GM12878 (cell line): ENCODE data around the gene KIF21A. TPM values are rescaled to one million over a fixed set of nuclear protein-coding genes. Genes with fewer than 3 reads are reported as not detected.
A peak's percentile ranks its signal among the peaks of the same experiment; 100 is the strongest.

ENCODE experiments used
- ATAC-seq: fragments of 200-7000 bp; cut with Tn5 transposase; 3 replicates; pipeline ENCODE4 v1.9.1; 2020; ENCODE audit warnings: mild to moderate bottlenecking, moderate library complexity
- BruUV-seq: library from RNA; stranded (reverse); fragments of 400-500 nt; replicated peaks from 2 replicates; lab custom pipeline; 2021; lab: Mats Ljungman, UMichigan
- CTCF ChIA-PET: fragments of 300-600 bp; sonication (Branson Sonifier 250); formaldehyde crosslinking; extraction: SDS; loops from one replicate; lab custom pipeline; 2021; ENCODE audit warnings: inconsistent platforms; lab: Yijun Ruan, JAX
- POLR2A ChIA-PET: fragments of 350-600 bp; formaldehyde crosslinking; extraction: SDS; loops from one replicate; lab custom pipeline; 2021; ENCODE audit warnings: inconsistent platforms; lab: Charles Lee
- RAD21 ChIA-PET: fragments of 300-600 bp; sonication (Branson Sonifier 250); formaldehyde crosslinking; loops from one replicate; lab custom pipeline; 2023; ENCODE audit warnings: antibody characterized with exemption; ENCODE audit not compliant: unreplicated experiment; lab: Charles Lee
- SMC1A ChIA-PET: fragments of 300-600 bp; sonication (Branson Sonifier 250); formaldehyde crosslinking; loops from one replicate; lab custom pipeline; 2023; ENCODE audit not compliant: unreplicated experiment, uncharacterized antibody; lab: Charles Lee
- DNase-seq: peaks from one replicate; pipeline ENCODE4 v3.0.0-alpha.2; 2011; ENCODE audit warnings: low read depth, low spot score
- FAIRE-seq: peaks from 3 replicates; lab custom pipeline; 2011; peaks lifted over from hg19 to GRCh38; lab: Jason Lieb, UNC
- H2AFZ ChIP-seq: 2 replicates; pipeline ENCODE4 v1.6.0; 2011; ENCODE audit warnings: low read depth, low read length, control low read depth; ENCODE audit not compliant: control insufficient read depth
- H3K27ac ChIP-seq: 2 replicates; pipeline ENCODE4 v1.5.1; 2011; ENCODE audit warnings: control low read depth; ENCODE audit not compliant: control insufficient read depth, insufficient read depth
- H3K27me3 ChIP-seq, 2 experiments: replicated peaks in 1 of 2; 2 replicates each; pipeline versions ENCODE4 v1.6.0 to v1.6.1; 2011; ENCODE audit warnings: low read length in 1 of 2; ENCODE audit not compliant: control insufficient read depth in 2 of 2, insufficient read depth in 2 of 2
- H3K36me3 ChIP-seq, 2 experiments: 2 replicates each; pipeline ENCODE4 v1.5.1; 2011; ENCODE audit warnings: low read length in 1 of 2; ENCODE audit not compliant: control insufficient read depth in 2 of 2, insufficient read depth in 2 of 2
- H3K4me1 ChIP-seq: 2 replicates; pipeline ENCODE4 v1.6.1; 2011; ENCODE audit warnings: mild to moderate bottlenecking, low read length, moderate library complexity, mixed read lengths; ENCODE audit not compliant: control insufficient read depth, insufficient read depth
- H3K4me2 ChIP-seq: 2 replicates; pipeline ENCODE4 v1.6.0; 2011; ENCODE audit warnings: control low read depth; ENCODE audit not compliant: control insufficient read depth, insufficient read depth
- H3K4me3 ChIP-seq: fragments of 200-600 bp; sonication (generic); 2 replicates; pipeline ENCODE4 v1.5.1; 2016
- H3K79me2 ChIP-seq: 2 replicates; pipeline ENCODE4 v1.6.0; 2011; ENCODE audit warnings: low read length; ENCODE audit not compliant: control insufficient read depth, insufficient read depth
- H3K9ac ChIP-seq: 2 replicates; pipeline ENCODE4 v1.8.0; 2011; ENCODE audit warnings: low read length, control low read depth, mixed read lengths; ENCODE audit not compliant: control insufficient read depth, insufficient read depth
- H3K9me3 ChIP-seq: replicated peaks from 3 replicates; pipeline ENCODE4 v1.5.1; 2011; ENCODE audit warnings: mild to moderate bottlenecking, low read length; ENCODE audit not compliant: control insufficient read depth, insufficient read depth
- H4K20me1 ChIP-seq: 2 replicates; pipeline ENCODE4 v1.6.0; 2011; ENCODE audit not compliant: control insufficient read depth, insufficient read depth
- CREM ChIP-seq: IDR thresholded peaks from 2 replicates; pipeline ENCODE4 v1.6.1; 2014; ENCODE audit warnings: antibody characterized with exemption, low read depth
- RUNX3 ChIP-seq: IDR thresholded peaks from 2 replicates; pipeline ENCODE4 v1.6.1; 2012; ENCODE audit warnings: low read length, inconsistent platforms
- ZBED1 ChIP-seq: IDR thresholded peaks from 2 replicates; pipeline ENCODE4 v1.6.1; 2016; ENCODE audit warnings: borderline replicate concordance
- ZNF24 ChIP-seq: fragments of 450-650 bp; IDR thresholded peaks from 2 replicates; pipeline ENCODE4 v1.6.1; 2017; ENCODE audit warnings: antibody characterized with exemption, mild to moderate bottlenecking
- ZZZ3 ChIP-seq: IDR thresholded peaks from 2 replicates; pipeline ENCODE4 v1.6.1; 2011; ENCODE audit warnings: low read depth; ENCODE audit not compliant: control insufficient read depth, insufficient read length
- WGBS: methylation state at CpG from one replicate; pipeline ENCODE4 v1.1.6; 2016; ENCODE audit warnings: low lambda C conversion rate; ENCODE audit not compliant: insufficient replicate concordance, insufficient coverage; ENCODE audit errors: missing lambda C conversion rate; 5-methylcytosine and 5-hydroxymethylcytosine counted together
- in situ Hi-C: fragments of 300-500 bp; cut with MboI; formaldehyde crosslinking; loops from 9 replicates; pipeline ENCODE4 v1.14.3; 2018; ENCODE audit warnings: mixed read lengths
- intact Hi-C: fragments of 100-400 bp; cut with micrococcal nuclease; formaldehyde crosslinking; loops from one replicate; pipeline ENCODE4 v1.14.2; 2022; ENCODE audit not compliant: unreplicated experiment
- polyA plus RNA-seq, 11 experiments: library from polyadenylated mRNA; depleted of rRNA in 4 of 11; unstranded in 6 of 11; stranded (reverse) in 5 of 11; fragments of >200 nt; fragmentation: Nextera tagmentation in 4 of 11; fragmentation: Illumina TruSeq in 1 of 11; extraction: Ambion mirVana in 4 of 11; extraction: Trizol in 1 of 11; gene quantifications; 1 replicate in 1 of 11; 2 replicates in 10 of 11; pipeline versions ENCODE4 v1.2.1 to v1.2.3, GENCODE V29; 2011 to 2016; ENCODE audit warnings: inconsistent platforms in 2 of 11, missing spikeins in 2 of 11, low read depth in 1 of 11
- total RNA-seq, 4 experiments: library from RNA; depleted of rRNA in 3 of 4; stranded (reverse); fragments of >200 nt in 3 of 4; fragmentation: Illumina TruSeq in 1 of 4; extraction: Trizol in 1 of 4; gene quantifications; 2 replicates each; pipeline versions ENCODE4 v1.2.1 to v1.2.3, GENCODE V29; 2013 to 2021
- TF ChIP-seq, protein P1 (sequence below): fragments of 450-650 bp; IDR thresholded peaks from 2 replicates; pipeline ENCODE4 v1.6.1; 2017; ENCODE audit warnings: mild to moderate bottlenecking, moderate library complexity

KIF21A gene
- total and polyA plus RNA-seq, 10 of the 15 experiments (the other 5 are each of a cell fraction or from before 2014, with no cell fraction given): 21.3 to 42.1 (median 24.5) TPM

DNA sequence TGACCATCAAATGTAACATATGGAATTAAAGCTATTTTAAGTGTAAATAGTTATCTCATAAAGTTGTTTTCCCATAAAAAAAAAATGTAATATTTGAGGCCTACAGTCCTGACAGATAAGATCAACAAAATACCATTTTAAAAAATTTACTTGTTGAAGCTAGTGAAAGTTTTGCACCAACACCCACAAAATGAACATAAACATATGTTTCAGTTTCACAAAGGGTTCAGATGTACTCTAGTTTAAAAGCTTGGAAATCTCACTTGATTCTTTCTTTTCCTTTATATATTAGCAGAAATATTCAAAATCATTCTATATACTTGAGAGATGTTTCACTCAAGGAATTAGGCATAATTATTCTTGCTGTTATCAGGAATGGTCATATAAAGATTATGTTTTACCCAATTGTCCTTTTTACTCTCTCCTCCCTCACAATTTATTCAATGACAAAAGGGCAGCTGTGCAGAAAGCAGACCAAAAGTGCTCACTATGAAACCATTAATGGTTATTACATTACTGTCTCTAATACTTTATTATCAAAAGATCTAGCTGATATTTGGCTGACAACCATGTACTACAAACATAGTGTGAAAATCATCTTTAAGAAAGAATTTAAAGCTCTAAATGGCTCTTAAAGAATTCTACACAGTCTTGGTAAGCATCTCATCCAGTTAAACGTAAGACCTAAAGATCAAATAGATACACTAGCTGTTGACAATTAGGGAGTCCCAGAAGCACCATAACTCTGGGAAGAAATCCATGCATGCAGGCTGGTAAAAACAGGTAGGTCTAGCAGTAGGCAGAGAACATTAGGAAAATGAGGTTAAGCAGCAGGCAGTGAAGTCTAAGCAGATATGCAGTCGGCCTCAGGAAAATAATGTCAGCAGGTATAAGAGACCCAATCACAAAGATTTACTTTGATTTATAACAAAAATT lies 28.8 kb downstream of the KIF21A start:
- WGBS: 100% methylated on average over 2 of the region's 2 CpGs
- Histone ChIP-seq H3K4me3 (no peak overlapping the region), H3K9ac (no peak overlapping the region), H4K20me1 (no peaks in the 10 kb centered on the region), H3K27ac (no peak overlapping the region), H3K4me1 (peaks cover 9% of the 10 kb centered on the region), H2AFZ (no peak overlapping the region), H3K27me3 (no peaks in the 10 kb centered on the region), H3K79me2 (peaks cover 3% of the 10 kb centered on the region), H3K4me2 (peak overlapping the region; percentile 52; the same call in 1 of the 2 replicates), H3K9me3 (no peaks in the 10 kb centered on the region)
- DNase-seq (no peak), FAIRE-seq (no peak), ATAC-seq (peak; percentile 64)
- ChIA-PET POLR2A (interaction anchor here (0.9 to 1.2 kb wide), 3 partner anchors 10 to 26 kb away, joined by 3 to 4 read pairs (median 3); no protein-coding TSS in a partner anchor), CTCF (interaction anchor here (1.0 to 1.6 kb wide), 5 partner anchors 9 to 66 kb away, joined by 3 to 5 read pairs (median 3); no protein-coding TSS in a partner anchor), SMC1A (interaction anchor here (0.8 to 1.7 kb wide), 10 partner anchors 8 to 73 kb away, joined by 3 to 8 read pairs (median 4); no protein-coding TSS in a partner anchor), RAD21 (interaction anchor here (0.5 to 1.5 kb wide), 4 partner anchors 10 to 41 kb away, joined by 3 to 5 read pairs (median 4); no protein-coding TSS in a partner anchor)
- intact Hi-C loops (no loop called here), in situ Hi-C loops (no loop called here)
- BruUV-seq: no TSS peak
- TF ChIP-seq CREM (no peak), ZBED1 (no peak), ZZZ3 (no peak), RUNX3 (peak; percentile 4; the same call in 1 of the 2 replicates), ZNF24 (no peak)
- TF ChIP-seq, all 136 proteins: peak for 1
- H3K36me3 ChIP-seq: no peaks in the 10 kb centered on the region

DNA sequence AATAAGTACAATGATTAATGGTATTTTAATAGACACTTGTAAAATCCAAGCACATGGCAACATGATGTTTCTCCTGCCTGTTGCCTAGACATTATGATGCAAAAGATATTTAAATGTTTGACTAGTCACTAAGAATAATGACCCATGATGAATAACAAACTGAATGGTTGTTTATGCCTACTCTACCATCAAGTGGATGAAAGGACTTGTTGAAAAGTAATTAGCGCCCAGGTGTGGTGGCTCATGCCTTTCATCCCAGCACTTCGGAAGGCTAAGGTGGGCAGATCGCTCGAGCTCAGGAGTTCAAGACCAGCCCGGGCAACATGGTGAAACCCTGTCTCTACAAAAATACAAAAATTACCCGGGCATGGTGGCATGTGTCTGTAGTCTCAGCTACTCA lies 30.7 kb downstream of the KIF21A start:
- no peak overlapping the region for H3K4me3 ChIP-seq
- BruUV-seq: no TSS peak
- ChIA-PET RAD21 (no interaction called here), CTCF (interaction anchor here (0.9 kb wide), 1 partner anchor 113 kb away, joined by 3 read pairs; no protein-coding TSS in a partner anchor), POLR2A (no interaction called here), SMC1A (interaction anchor here (1.7 to 1.8 kb wide), 2 partner anchors 28 to 72 kb away, joined by 5 read pairs; no protein-coding TSS in a partner anchor)
- in situ Hi-C loops: no loop called here
- H3K9ac ChIP-seq: no peak overlapping the region
- H3K27ac ChIP-seq: no peak overlapping the region
- H3K36me3 ChIP-seq: no peaks in the 10 kb centered on the region
- intact Hi-C loops: no loop called here
- H3K9me3 ChIP-seq: no peaks in the 10 kb centered on the region
- H4K20me1 ChIP-seq: no peaks in the 10 kb centered on the region
- TF ChIP-seq, protein P1, sequence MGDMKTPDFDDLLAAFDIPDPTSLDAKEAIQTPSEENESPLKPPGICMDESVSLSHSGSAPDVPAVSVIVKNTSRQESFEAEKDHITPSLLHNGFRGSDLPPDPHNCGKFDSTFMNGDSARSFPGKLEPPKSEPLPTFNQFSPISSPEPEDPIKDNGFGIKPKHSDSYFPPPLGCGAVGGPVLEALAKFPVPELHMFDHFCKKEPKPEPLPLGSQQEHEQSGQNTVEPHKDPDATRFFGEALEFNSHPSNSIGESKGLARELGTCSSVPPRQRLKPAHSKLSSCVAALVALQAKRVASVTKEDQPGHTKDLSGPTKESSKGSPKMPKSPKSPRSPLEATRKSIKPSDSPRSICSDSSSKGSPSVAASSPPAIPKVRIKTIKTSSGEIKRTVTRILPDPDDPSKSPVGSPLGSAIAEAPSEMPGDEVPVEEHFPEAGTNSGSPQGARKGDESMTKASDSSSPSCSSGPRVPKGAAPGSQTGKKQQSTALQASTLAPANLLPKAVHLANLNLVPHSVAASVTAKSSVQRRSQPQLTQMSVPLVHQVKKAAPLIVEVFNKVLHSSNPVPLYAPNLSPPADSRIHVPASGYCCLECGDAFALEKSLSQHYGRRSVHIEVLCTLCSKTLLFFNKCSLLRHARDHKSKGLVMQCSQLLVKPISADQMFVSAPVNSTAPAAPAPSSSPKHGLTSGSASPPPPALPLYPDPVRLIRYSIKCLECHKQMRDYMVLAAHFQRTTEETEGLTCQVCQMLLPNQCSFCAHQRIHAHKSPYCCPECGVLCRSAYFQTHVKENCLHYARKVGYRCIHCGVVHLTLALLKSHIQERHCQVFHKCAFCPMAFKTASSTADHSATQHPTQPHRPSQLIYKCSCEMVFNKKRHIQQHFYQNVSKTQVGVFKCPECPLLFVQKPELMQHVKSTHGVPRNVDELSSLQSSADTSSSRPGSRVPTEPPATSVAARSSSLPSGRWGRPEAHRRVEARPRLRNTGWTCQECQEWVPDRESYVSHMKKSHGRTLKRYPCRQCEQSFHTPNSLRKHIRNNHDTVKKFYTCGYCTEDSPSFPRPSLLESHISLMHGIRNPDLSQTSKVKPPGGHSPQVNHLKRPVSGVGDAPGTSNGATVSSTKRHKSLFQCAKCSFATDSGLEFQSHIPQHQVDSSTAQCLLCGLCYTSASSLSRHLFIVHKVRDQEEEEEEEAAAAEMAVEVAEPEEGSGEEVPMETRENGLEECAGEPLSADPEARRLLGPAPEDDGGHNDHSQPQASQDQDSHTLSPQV: no peak
- 99% methylated on average over 6 of the region's 6 CpGs for WGBS
- H3K27me3 ChIP-seq: no peaks in the 10 kb centered on the region
- peaks cover 3% of the 10 kb centered on the region for H3K79me2 ChIP-seq
- H3K4me2 ChIP-seq: no peak overlapping the region
- FAIRE-seq: no peak
- ATAC-seq: no peak
- DNase-seq: no peak
- H3K4me1 ChIP-seq: peaks cover 9% of the 10 kb centered on the region
- no peak overlapping the region for H2AFZ ChIP-seq
